BLaER1 (cell line): ENCODE data around the gene ST6GALNAC4.
A peak's percentile ranks its signal among the peaks of the same experiment; 100 is the strongest.

Experiments
- H3K27ac ChIP-seq: shearing (Covaris generic); formaldehyde crosslinking; 2 replicates; pipeline ENCODE4 v1.8.1; 2022
- H3K27me3 ChIP-seq: shearing (Covaris generic); formaldehyde crosslinking; 2 replicates; pipeline ENCODE4 v1.8.1; 2022
- H3K36me3 ChIP-seq: shearing (Covaris generic); formaldehyde crosslinking; 2 replicates; pipeline ENCODE4 v1.8.1; 2022
- H3K4me1 ChIP-seq: shearing (Covaris generic); formaldehyde crosslinking; 2 replicates; pipeline ENCODE4 v1.8.1; 2022
- H3K4me2 ChIP-seq: shearing (Covaris generic); formaldehyde crosslinking; 2 replicates; pipeline ENCODE4 v1.8.1; 2022
- H3K4me3 ChIP-seq: shearing (Covaris generic); formaldehyde crosslinking; 2 replicates; pipeline ENCODE4 v1.8.1; 2022
- H3K9ac ChIP-seq: shearing (Covaris generic); formaldehyde crosslinking; 2 replicates; pipeline ENCODE4 v1.8.1; 2022
- H3K9me3 ChIP-seq: shearing (Covaris generic); formaldehyde crosslinking; 2 replicates; pipeline ENCODE4 v1.8.1; 2022
- H4K20me1 ChIP-seq: shearing (Covaris generic); formaldehyde crosslinking; 2 replicates; pipeline ENCODE4 v1.8.1; 2022
- Cebpa-rat ChIP-seq: shearing (Covaris generic); IDR thresholded peaks from 2 replicates; pipeline ENCODE4 v1.8.1; 2022

ST6GALNAC4 gene

GRCh38 chr9:127947841-127948710, 31.2 kb upstream of the ST6GALNAC4 start:
- Histone ChIP-seq H3K27ac (peak overlapping the region; percentile 43), H3K36me3 (peaks cover 21% of the 10 kb centered on the region), H3K9ac (peak overlapping the region; percentile 43; the same call in 1 of the 2 replicates), H3K9me3 (no peaks in the 10 kb centered on the region), H3K4me1 (peaks cover 58% of the 10 kb centered on the region), H4K20me1 (peaks cover 42% of the 10 kb centered on the region), H3K27me3 (no peaks in the 10 kb centered on the region), H3K4me3 (no peak overlapping the region), H3K4me2 (peak overlapping the region; percentile 47)
- TF ChIP-seq Cebpa-rat: no peak

- no peaks in the 10 kb centered on the region for H3K9me3 ChIP-seq
- H3K36me3 ChIP-seq: peaks cover 30% of the 10 kb centered on the region
- H4K20me1 ChIP-seq: peaks cover 31% of the 10 kb centered on the region; the same call in 1 of the 2 replicates
- peak overlapping the region; percentile 43 for H3K4me2 ChIP-seq
- no peak for TF ChIP-seq Cebpa-rat
- H3K9ac ChIP-seq: no peak overlapping the region
- H3K27ac ChIP-seq: peak overlapping the region; percentile 39
- peaks cover 60% of the 10 kb centered on the region for H3K4me1 ChIP-seq
- no peaks in the 10 kb centered on the region for H3K27me3 ChIP-seq
- H3K4me3 ChIP-seq: no peak overlapping the region
Measured at GRCh38 chr9:127946728-127947127, 29.9 kb upstream of the ST6GALNAC4 start.

- Histone ChIP-seq H3K9me3 (no peaks in the 10 kb centered on the region), H3K4me2 (peak overlapping the region; percentile 43; the same call in 1 of the 2 replicates), H3K4me1 (peaks cover 60% of the 10 kb centered on the region), H3K27ac (0 out of 2 replicates have a peak overlapping the region, but pooled peaks have one; percentile 39), H3K4me3 (no peak overlapping the region), H3K9ac (no peak overlapping the region), H4K20me1 (peaks cover 30% of the 10 kb centered on the region; the same call in 1 of the 2 replicates), H3K36me3 (peaks cover 30% of the 10 kb centered on the region), H3K27me3 (no peaks in the 10 kb centered on the region)
- no peak for TF ChIP-seq Cebpa-rat
Measured at GRCh38 chr9:127945942-127946341, 29.1 kb upstream of the ST6GALNAC4 start.

- no peak overlapping the region for H3K27ac ChIP-seq
- no peak overlapping the region for H3K4me2 ChIP-seq
- H3K27me3 ChIP-seq: no peaks in the 10 kb centered on the region
- H3K4me1 ChIP-seq: peaks cover 56% of the 10 kb centered on the region
- no peak overlapping the region for H3K4me3 ChIP-seq
- no peaks in the 10 kb centered on the region for H3K9me3 ChIP-seq
- H3K36me3 ChIP-seq: peaks cover 30% of the 10 kb centered on the region
- H4K20me1 ChIP-seq: peaks cover 30% of the 10 kb centered on the region; the same call in 1 of the 2 replicates
- H3K9ac ChIP-seq: no peak overlapping the region
- TF ChIP-seq Cebpa-rat: no peak
Measured at GRCh38 chr9:127945338-127945737, 28.5 kb upstream of the ST6GALNAC4 start.

GRCh38 chr9:127944586-127945218, 27.9 kb upstream of the ST6GALNAC4 start:
- Histone ChIP-seq H3K27ac (no peak overlapping the region), H4K20me1 (peaks cover 24% of the 10 kb centered on the region; the same call in 1 of the 2 replicates)
- TF ChIP-seq Cebpa-rat: no peak

GRCh38 chr9:127943731-127944144, 26.9 kb upstream of the ST6GALNAC4 start:
- Histone ChIP-seq H3K27ac (no peak overlapping the region), H3K4me2 (peak overlapping the region; percentile 25), H3K9me3 (no peaks in the 10 kb centered on the region), H3K27me3 (no peaks in the 10 kb centered on the region), H3K36me3 (peaks cover 36% of the 10 kb centered on the region), H3K9ac (no peak overlapping the region), H3K4me3 (no peak overlapping the region), H3K4me1 (peaks cover 41% of the 10 kb centered on the region), H4K20me1 (peaks cover 18% of the 10 kb centered on the region; the same call in 1 of the 2 replicates)
- TF ChIP-seq Cebpa-rat: no peak

More at GRCh38 chr9:127944586-127945218, 27.9 kb upstream of the ST6GALNAC4 start:
- Histone ChIP-seq H3K27me3 (no peaks in the 10 kb centered on the region), H3K4me1 (peaks cover 49% of the 10 kb centered on the region), H3K4me2 (no peak overlapping the region), H3K9ac (no peak overlapping the region), H3K4me3 (no peak overlapping the region), H3K9me3 (no peaks in the 10 kb centered on the region), H3K36me3 (peaks cover 35% of the 10 kb centered on the region)

GRCh38 chr9:127943011-127943662, 26.3 kb upstream of the ST6GALNAC4 start:
- peaks cover 36% of the 10 kb centered on the region for H3K36me3 ChIP-seq

GRCh38 chr9:127942216-127943010, 25.6 kb upstream of the ST6GALNAC4 start:
- H3K36me3 ChIP-seq: peaks cover 36% of the 10 kb centered on the region
- no peak overlapping the region for H3K4me3 ChIP-seq
- H3K9ac ChIP-seq: no peak overlapping the region
- peak overlapping the region; percentile 25; the same call in 1 of the 2 replicates for H3K4me2 ChIP-seq
- no peak overlapping the region for H3K27ac ChIP-seq
- TF ChIP-seq Cebpa-rat: no peak
- H4K20me1 ChIP-seq: peaks cover 6% of the 10 kb centered on the region; the same call in 1 of the 2 replicates
- no peaks in the 10 kb centered on the region for H3K27me3 ChIP-seq
- no peaks in the 10 kb centered on the region for H3K9me3 ChIP-seq
- H3K4me1 ChIP-seq: peaks cover 35% of the 10 kb centered on the region

More at GRCh38 chr9:127943011-127943662, 26.3 kb upstream of the ST6GALNAC4 start:
- no peak overlapping the region for H3K4me3 ChIP-seq
- no peak for TF ChIP-seq Cebpa-rat
- peak overlapping the region; percentile 25; the same call in 1 of the 2 replicates for H3K4me2 ChIP-seq
- no peaks in the 10 kb centered on the region for H3K27me3 ChIP-seq
- no peak overlapping the region for H3K9ac ChIP-seq
- peaks cover 12% of the 10 kb centered on the region; the same call in 1 of the 2 replicates for H4K20me1 ChIP-seq
- no peak overlapping the region for H3K27ac ChIP-seq
- peaks cover 38% of the 10 kb centered on the region for H3K4me1 ChIP-seq
- H3K9me3 ChIP-seq: no peaks in the 10 kb centered on the region

- TF ChIP-seq Cebpa-rat: no peak
- Histone ChIP-seq H3K27me3 (no peaks in the 10 kb centered on the region), H3K9me3 (no peaks in the 10 kb centered on the region), H3K4me3 (no peak overlapping the region), H3K4me1 (peaks cover 34% of the 10 kb centered on the region), H3K9ac (no peak overlapping the region), H3K27ac (no peak overlapping the region), H3K36me3 (peaks cover 36% of the 10 kb centered on the region), H4K20me1 (peaks cover 11% of the 10 kb centered on the region; the same call in 1 of the 2 replicates), H3K4me2 (no peak overlapping the region)
Measured at GRCh38 chr9:127941961-127942215, 25.0 kb upstream of the ST6GALNAC4 start.
